GM23248 (cell line): ENCODE measurements around the gene PARD6B.

ENCODE experiments used
- EZH2 ChIP-seq: fragments of 200-600 bp; sonication (generic); IDR thresholded peaks from 2 replicates; pipeline ENCODE4 v1.6.1; 2018; ENCODE audit warnings: antibody characterized with exemption, mild to moderate bottlenecking; ENCODE audit not compliant: insufficient read depth, poor library complexity, severe bottlenecking
- EZH2phosphoT487 ChIP-seq: fragments of 200-600 bp; sonication (generic); IDR thresholded peaks from 2 replicates; pipeline ENCODE4 v1.6.1; 2018; ENCODE audit warnings: antibody characterized with exemption, moderate library complexity, mild to moderate bottlenecking, low read depth; ENCODE audit not compliant: insufficient read depth

GRCh38 chr20:50745634-50746137, 14.3 kb downstream of the PARD6B start:
- TF ChIP-seq EZH2 (no peak), EZH2phosphoT487 (no peak)
